ENCODE results near the gene ARX. TPM values are rescaled to one million over a fixed set of nuclear protein-coding genes. Genes with fewer than 3 reads are reported as not detected.

The ARX gene
- total RNA-seq, 2 donors from 2014 or later, result 0.09 TPM; not detected in 1

DNA sequence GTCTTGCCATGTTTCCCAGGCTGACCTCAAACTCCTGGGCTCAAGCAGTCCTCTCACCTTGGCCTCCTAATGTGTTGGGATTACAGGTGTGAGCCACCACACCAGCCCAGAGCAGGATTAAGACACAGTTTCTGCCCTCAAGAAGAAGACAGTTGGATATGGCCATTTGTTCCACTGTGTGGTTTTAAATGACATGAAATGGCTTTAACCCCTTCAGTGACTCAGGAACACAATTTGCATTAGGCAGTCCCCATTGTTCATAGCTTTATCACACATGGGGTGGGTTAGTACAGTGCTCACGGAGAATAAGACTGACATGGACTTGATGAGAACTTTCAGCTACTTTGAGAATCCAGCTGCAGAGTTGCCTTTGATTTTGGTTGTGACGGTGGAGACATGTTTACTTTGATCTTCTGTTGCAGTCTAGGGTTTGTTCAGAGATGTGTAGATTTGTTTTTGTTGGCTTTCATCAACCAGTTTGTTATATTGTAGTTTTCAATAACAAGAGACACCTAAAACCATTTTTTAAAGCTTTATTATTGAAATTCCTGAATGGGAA, 60.3 kb downstream of the ARX start:
- Histone ChIP-seq H3K4me3 (ENCODE audit: low read length) (no peak overlapping the region), H3K9me3 (ENCODE audit: control insufficient read depth, low read length) (no peaks in the 10 kb centered on the region), H3K27me3 (ENCODE audit: control insufficient read depth, insufficient read depth, low read length, poor library complexity, severe bottlenecking) (no peaks in the 10 kb centered on the region), H3K4me1 (ENCODE audit: control insufficient read depth, insufficient read depth, low read length) (no peaks in the 10 kb centered on the region), H3K36me3 (ENCODE audit: control insufficient read depth, insufficient read depth, low read length) (no peaks in the 10 kb centered on the region), H3K9ac (ENCODE audit: extremely low read depth, low read length, poor library complexity, severe bottlenecking) (no peak overlapping the region), H3K27ac (ENCODE audit: low read depth, low read length) (no peak overlapping the region)
- no peak overlapping the region for H3K4me3 Mint-ChIP-seq
- H3K27me3 Mint-ChIP-seq (ENCODE audit: insufficient read depth), result no peaks in the 10 kb centered on the region
- 96% methylated on average over 2 of the region's 2 CpGs; no CpG with 5 or more reads in 1 of the 2 experiments for WGBS, 2 experiments (ENCODE audit: insufficient coverage in 1 of 2, insufficient read length in 1 of 2)
- H3K36me3 Mint-ChIP-seq (ENCODE audit: low read depth), result peaks cover 15% of the 10 kb centered on the region
- H3K9me3 Mint-ChIP-seq, result no peaks in the 10 kb centered on the region
- peaks cover 28% of the 10 kb centered on the region for H3K4me1 Mint-ChIP-seq
- TF ChIP-seq, protein P1, sequence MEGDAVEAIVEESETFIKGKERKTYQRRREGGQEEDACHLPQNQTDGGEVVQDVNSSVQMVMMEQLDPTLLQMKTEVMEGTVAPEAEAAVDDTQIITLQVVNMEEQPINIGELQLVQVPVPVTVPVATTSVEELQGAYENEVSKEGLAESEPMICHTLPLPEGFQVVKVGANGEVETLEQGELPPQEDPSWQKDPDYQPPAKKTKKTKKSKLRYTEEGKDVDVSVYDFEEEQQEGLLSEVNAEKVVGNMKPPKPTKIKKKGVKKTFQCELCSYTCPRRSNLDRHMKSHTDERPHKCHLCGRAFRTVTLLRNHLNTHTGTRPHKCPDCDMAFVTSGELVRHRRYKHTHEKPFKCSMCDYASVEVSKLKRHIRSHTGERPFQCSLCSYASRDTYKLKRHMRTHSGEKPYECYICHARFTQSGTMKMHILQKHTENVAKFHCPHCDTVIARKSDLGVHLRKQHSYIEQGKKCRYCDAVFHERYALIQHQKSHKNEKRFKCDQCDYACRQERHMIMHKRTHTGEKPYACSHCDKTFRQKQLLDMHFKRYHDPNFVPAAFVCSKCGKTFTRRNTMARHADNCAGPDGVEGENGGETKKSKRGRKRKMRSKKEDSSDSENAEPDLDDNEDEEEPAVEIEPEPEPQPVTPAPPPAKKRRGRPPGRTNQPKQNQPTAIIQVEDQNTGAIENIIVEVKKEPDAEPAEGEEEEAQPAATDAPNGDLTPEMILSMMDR (conservative IDR thresholded peaks at IDR 0.05), result no peak
- H3K27ac Mint-ChIP-seq, result no peak overlapping the region
- no peak for DNase-seq

DNA sequence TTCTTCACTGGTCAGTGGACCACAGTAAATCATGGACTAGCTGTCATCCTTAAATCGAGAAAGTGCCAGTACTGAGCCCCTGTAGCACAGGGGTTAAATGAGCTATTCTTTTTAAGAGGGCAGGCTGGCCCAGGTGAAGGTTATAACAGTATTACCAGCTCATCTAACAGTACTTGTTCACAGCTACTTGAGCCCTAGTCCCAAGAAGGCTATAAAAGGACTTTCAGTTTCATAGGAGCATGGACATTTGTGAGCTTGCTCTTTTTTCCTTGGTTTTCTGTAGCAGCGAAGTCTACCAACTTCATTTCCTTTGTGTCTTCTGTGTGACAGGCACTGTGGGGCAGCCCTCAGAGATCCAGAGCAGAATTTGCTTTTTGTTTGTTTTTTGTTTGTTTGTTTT, 61.0 kb downstream of the ARX start:
- Mint-ChIP-seq H3K27me3 (ENCODE audit: insufficient read depth) (no peaks in the 10 kb centered on the region), H3K4me1 (peaks cover 29% of the 10 kb centered on the region), H3K4me3 (no peak overlapping the region), H3K9me3 (no peaks in the 10 kb centered on the region), H3K36me3 (ENCODE audit: low read depth) (peaks cover 19% of the 10 kb centered on the region), H3K27ac (no peak overlapping the region)
- Histone ChIP-seq H3K4me1 (ENCODE audit: control insufficient read depth, insufficient read depth, low read length) (no peaks in the 10 kb centered on the region), H3K4me3 (ENCODE audit: low read length) (no peak overlapping the region), H3K36me3 (ENCODE audit: control insufficient read depth, insufficient read depth, low read length) (no peaks in the 10 kb centered on the region), H3K27ac (ENCODE audit: low read depth, low read length) (no peak overlapping the region), H3K9ac (ENCODE audit: extremely low read depth, low read length, poor library complexity, severe bottlenecking) (no peak overlapping the region), H3K9me3 (ENCODE audit: control insufficient read depth, low read length) (no peaks in the 10 kb centered on the region), H3K27me3 (ENCODE audit: control insufficient read depth, insufficient read depth, low read length, poor library complexity, severe bottlenecking) (no peaks in the 10 kb centered on the region)
- no peak for DNase-seq
- TF ChIP-seq, protein P1 (conservative IDR thresholded peaks at IDR 0.05), result no peak
- WGBS, 2 experiments (ENCODE audit: insufficient coverage in 1 of 2, insufficient read length in 1 of 2), result 79% methylated on average over 2 of the region's 2 CpGs; no CpG with 5 or more reads in 1 of the 2 experiments

All from endodermal cell (in vitro differentiated cells).